HG03457 (cell line): Measurements from ENCODE around the gene UBA3.
A peak's percentile ranks its signal among the peaks of the same experiment; 100 is the strongest.

ENCODE experiments used
- ATAC-seq: cut with Tn5 transposase; IDR thresholded peaks from one replicate; pipeline ENCODE4 v1.9.1; 2021; ENCODE audit warnings: moderate number of reproducible peaks; ENCODE audit not compliant: unreplicated experiment

Gene UBA3

DNA sequence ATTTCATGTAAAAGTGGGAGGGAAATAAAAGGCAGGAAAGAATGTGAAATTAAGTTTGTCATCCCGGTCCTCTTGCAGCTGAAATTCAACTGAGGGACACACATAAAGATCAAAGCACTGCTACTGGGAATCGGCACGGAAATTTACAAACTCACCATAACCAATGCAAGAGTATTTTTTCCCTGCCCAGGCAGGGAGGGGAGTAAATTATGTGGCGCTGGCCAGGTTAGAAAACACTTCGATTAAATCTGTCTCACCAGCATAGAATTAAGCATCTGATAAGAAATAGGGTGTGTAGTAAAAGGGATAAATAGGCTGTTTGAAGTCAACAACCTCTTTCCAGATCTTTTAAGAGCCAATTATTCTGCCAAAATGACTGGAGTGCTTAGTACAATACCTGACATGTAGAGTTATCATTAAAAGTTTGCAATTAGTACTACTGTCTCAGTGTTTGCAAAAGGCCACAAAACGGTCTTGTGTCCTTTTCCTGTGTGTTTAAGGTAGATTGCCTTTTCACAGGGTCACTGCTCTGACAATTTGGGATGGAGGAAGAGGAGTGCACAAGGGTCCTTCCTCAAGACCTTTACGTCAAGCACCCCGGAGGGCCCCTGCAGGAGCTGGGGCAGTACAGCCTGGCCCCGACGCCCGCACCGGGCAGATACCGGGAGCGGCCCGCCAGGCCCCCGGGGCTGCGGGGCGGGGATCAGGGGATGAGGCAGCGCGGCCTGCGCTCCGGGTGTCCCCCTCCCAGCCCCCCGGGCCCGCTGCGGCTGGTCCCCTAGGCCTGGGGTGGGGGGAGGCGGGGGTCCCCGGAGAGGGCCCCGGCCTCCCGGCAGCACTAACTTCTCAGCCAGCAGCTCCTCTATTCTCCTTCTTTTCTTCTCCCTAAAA, 651 bp downstream of the UBA3 start:
- ATAC-seq, result no peak

DNA sequence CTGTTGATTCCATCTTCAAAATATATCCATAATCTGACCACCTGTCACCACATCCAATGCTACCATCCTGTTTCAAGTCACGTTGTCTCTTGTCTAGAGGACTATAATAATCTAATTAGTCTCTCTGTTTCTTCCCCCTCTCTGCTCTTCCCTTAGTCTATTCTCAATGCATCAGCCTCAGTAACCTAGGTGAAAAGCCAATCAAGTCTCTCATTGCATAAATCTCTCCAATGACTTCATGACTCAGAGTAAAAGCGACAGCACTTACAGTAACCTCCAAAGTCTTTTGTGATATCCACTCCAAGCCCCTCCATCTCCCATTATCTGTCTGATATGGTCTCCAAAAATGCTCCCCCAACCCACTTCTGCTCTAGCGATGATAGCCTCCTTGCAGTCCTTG, 7.2 kb downstream of the UBA3 start:
- ATAC-seq, result no peak

- no peak for ATAC-seq
Measured at GRCh38 chr3:69066121-69066520, 14.0 kb downstream of the UBA3 start.

- no peak for ATAC-seq
Measured at GRCh38 chr3:69065318-69065964, 14.7 kb downstream of the UBA3 start.

DNA sequence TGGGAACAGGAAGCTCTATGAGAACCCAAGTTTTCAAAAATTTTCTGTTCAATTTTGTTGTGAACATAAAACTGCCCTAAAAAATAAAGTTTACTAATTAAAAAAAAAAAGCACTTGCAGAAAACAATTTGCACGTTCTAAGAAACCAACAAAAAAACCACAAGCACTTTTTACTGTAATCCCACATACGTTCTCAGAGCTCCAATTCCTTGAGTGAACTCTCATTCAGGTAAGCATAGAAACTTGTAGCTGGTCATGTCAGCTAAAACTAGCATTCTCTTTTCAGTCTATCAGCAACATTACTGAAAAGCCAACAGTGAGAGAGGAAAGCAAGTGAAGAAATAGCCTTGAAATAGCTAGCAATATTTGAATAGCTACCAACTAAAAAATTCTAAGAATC, 16.5 kb downstream of the UBA3 start:
- no peak for ATAC-seq

DNA sequence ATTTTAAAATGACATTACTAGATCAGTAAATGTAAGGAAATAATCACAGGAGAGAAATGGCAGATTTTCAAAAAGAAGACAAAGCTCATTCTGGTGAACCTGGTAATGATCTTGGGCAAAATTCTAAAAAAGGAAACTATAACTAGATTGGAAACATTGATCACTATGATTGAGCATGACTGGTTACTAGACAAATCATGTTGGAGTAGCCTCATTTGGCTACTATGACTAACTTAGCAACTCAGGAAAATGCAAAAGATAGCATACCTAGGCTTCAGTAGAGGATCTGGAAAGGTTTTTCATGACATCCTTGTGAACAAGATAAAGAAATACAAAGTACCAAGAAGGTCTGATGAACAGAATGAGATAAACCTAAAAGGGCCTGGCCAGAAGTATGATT, 20.5 kb downstream of the UBA3 start:
- no peak for ATAC-seq

DNA sequence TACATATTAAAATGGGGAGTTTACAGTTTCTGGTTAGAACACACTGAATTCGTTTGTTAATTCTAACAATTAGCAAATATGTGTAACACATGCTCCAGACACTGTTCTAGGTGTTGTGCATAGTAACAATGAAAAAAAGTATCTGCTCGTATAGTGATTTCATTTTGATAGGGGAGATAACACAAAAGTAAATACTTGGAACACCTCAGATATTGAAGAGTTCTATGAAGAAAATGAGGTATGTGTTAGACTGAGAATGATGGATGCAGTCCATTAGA, 21.3 kb downstream of the UBA3 start:
- no peak for ATAC-seq

DNA sequence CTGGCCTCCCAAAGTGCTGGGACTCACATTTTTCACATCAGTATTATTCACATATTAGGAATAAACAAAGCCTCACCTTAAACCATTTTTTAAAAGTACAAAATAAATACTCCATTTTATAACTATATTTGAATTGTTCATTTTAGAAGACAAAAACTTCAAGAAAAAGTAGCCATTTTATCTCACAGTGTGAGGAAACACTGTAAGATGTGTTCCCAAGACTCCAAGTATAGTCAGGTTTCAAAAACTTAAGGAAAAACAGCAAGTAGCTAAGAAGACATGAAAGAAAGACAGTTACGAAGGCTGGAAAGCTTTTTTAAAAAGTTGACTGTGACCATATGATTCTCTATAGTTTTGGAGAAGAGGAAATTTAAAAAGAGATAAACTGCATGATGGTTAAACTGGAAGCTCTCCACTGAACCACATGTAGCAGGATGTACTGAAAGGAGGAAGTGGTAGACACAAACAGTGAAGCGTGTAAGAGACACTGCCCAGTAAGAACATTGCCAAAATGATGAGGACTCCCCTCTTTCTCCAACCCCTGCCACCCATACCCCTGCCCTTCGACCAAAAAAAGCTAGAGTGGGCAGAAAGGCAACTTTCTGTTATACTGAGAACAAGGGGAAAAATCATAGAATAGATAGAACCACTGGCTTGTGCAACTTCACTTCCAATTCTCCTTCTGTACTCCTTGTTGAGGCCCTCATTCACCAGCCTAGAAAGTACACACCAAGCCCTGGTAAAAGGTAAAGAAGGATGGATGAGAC, 21.8 kb downstream of the UBA3 start:
- ATAC-seq, result peak; percentile 86

DNA sequence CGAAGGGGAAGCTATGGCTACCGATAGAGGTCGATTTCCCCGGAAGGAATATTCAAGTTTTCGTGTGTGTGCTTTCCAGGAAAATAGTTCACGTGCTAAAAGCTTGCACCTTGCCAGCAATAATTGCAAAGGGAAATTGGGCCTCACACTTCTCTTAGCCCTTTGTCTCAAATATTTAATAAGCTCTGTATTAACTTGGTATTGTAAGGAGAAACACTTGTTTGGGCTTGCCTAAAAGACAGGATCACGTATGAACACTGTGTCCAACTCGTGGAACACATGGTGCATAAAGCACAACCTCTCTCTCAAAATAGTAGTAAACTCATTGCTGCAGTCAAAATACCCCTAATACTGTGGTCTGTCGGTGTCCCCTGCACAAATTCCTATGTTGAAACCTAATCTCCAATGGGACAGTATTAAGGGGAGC, 27.7 kb downstream of the UBA3 start:
- ATAC-seq, result no peak

DNA sequence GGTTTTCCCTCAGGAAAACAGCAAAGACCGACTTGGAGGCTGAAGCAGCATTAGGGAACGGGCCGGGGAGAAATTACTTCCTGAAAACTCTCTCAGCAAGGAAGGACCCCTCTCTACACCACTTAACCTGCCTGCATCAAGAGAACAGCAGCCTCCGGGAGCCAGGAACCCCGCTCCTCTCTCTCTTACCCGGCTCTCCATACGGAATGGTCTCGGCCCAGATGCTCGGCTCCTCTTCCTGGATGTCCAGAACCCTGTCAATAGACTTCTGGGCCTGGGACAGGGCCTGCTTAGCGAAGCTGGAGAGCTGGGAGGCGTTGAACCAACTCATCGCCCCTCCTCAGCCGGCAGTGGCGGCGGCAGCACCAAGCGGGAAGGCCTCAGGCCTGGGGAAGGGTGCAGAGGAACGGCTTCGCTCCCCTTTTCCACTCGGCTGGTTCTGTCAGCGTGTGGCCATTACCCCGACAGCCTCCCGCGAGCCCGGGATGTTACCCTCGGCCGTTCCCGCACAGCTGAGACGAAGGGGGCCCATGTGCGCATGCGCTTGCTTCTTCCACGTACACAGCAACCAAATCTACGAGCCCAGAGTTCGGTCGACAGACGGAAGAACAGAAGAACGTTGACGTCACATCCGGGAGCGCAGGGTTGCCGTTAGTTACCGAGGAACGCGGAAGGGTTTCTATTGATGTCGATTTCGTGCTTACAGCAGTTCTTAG, 28.3 kb downstream of the UBA3 start, which contains the start of gene TMF1:
Gene TMF1, minus strand, starts transcription at position 578 of the 716 bp plus-strand sequence. Its CDS starts 247 bp downstream, at position 331.
- peak; percentile 94 for ATAC-seq

DNA sequence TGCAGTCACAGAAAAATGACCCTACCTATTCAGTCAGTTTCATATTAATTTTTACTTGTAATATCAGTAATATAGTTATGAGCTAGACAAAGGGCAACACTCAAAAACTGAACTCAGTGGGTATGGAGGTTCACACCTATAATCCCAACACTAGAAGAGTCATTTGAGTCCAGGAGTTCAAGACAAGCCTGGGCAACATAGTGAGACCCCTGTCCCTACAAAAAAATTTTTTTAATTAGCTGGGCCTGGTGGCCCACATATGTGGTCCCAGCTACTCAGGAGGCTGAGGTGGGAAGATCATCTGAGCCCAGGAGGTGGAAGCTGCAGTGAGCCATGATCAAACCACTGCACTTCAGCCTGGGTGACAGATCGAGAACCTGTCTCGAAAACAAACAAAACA, 31.2 kb downstream of the UBA3 start:
- no peak for ATAC-seq

DNA sequence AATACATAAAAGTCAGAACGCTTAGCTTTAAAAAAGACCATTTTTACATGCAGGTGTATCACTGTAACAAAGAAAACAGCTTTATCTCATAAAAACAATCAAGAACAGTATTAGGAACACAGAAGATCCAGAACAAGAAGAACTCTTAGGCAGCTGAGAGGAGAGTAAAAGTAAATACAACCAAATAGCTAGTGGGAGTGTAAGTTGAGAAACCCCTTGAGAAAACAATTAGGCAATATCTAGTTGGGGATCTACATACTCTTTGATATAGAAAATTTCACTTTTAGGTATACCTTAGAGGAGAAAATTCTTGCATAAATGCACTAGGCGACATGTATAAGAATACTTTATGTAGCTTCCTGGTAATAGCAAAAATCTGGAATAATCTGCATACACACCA, 35.6 kb downstream of the UBA3 start:
- no peak for ATAC-seq

DNA sequence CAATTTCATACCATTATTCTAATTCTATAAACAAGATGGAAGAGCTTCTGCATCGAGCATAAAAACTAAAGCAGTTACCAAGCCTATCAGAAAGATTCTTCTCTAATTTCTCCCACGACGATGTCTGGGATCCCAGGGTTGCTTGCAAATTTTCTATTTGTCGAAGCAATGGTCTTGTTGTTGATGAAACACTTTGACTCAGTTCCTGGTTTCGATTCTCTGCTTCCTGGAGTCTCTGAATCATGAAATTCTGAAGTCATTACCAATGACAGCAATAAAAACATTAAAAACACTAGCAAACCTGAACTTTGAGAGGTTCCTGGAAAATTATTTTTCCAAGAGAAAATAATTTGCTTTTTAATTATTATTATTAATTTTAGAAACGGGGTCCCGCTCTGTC, 46.7 kb downstream of the UBA3 start:
- no peak for ATAC-seq

DNA sequence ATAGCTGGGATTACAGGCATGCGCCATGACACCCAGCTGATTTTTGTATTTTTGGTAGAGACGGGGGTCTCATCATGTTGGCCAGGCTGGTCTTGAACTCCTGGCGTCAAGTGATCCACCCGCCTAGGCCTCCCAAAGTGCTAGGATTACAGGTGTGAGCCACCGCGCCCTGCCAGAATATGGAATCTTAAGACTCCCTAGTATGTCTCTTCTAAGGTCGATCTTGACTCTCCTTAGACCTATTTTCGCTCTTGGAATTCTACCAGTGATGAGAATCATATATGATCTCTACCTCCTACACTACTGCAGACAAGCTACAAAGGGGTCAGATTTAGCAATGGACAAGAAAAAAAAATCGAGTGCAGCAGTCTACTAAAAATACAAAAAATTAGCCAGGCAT, 47.4 kb downstream of the UBA3 start:
- no peak for ATAC-seq

GRCh38 chr3:69032142-69032541, 48.0 kb downstream of the UBA3 start:
- no peak for ATAC-seq

GRCh38 chr3:69031635-69032034, 48.5 kb downstream of the UBA3 start:
- ATAC-seq, result no peak

DNA sequence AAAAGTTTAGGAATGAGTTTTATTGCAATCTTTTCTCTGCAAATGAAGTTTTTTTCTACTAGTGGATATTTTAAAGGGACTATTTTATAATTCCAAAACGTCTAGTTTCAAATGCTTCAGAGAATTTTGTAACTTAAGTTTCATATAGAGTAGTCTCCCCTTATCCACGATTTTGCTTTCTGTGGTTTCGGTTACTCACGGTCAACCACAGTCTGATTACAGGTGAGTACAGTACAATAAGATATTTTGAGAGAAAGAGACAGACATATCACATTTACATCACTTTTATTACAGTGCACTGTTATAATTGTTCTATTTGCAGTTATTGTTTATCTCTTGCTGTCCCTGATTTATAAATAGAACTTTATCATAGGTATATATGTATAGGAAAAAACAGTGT, 59.3 kb downstream of the UBA3 start:
- no peak for ATAC-seq

GRCh38 chr3:69020424-69020823, 59.7 kb downstream of the UBA3 start:
- no peak for ATAC-seq

DNA sequence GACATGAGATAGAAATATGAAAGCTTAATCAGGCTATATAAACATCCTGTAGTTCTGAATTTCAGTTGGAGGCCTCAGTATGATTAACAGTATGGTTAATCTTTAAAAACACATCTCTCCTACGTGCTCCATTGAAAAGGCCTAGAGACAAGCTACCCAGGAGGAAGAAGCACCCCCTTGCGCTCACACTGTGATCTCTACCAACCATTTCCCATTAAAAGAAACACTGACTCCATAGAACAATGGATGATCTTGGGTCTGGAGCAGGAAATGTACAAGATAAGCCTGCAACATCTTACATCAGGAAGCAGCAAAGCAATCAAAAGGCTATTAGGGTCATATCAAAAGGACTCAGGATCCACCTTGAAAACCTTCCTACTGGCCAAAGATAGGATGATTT, 63.3 kb downstream of the UBA3 start:
- no peak for ATAC-seq

- ATAC-seq, result no peak
Measured at GRCh38 chr3:69016102-69016501, 64.1 kb downstream of the UBA3 start.

GRCh38 chr3:69014022-69014580, 66.1 kb downstream of the UBA3 start:
- ATAC-seq, result no peak
